Panc1 (cell line): ENCODE results near the gene TSHZ2.

Experiments used
- CTCF ChIP-seq: fragments of 450-650 bp; IDR thresholded peaks from 2 replicates; pipeline ENCODE4 v1.5.1; 2017; ENCODE audit warnings: mild to moderate bottlenecking
- POLR2AphosphoS5 ChIP-seq: IDR thresholded peaks from 2 replicates; pipeline ENCODE4 v1.6.1; 2012; ENCODE audit warnings: mild to moderate bottlenecking, low read depth, low read length, moderate library complexity
- SIN3A ChIP-seq: IDR thresholded peaks from 2 replicates; pipeline ENCODE4 v1.6.1; 2012; ENCODE audit warnings: low read depth, mild to moderate bottlenecking, low read length, moderate library complexity, borderline replicate concordance; ENCODE audit not compliant: insufficient read depth
- TCF7L2 ChIP-seq: IDR thresholded peaks from 2 replicates; pipeline ENCODE4 v1.6.1; 2011; ENCODE audit warnings: mild to moderate bottlenecking, low read depth, low read length, inconsistent platforms

GRCh38 chr20:53337390-53338101 is 365.4 kb downstream of the TSHZ2 start:
- TF ChIP-seq CTCF (no peak), POLR2AphosphoS5 (no peak), SIN3A (no peak), TCF7L2 (no peak)
